Trophoblast cell (in vitro differentiated cells and primary cell): ENCODE measurements around the gene BMERB1.

Experiments used
- DNase-seq, 2 donors: peaks; one replicate each; pipeline ENCODE4 v3.0.0-alpha.2; 2016
- H2AFZ ChIP-seq: 2 replicates; pipeline ENCODE4 v1.6.1; 2013; ENCODE audit warnings: low read length, moderate library complexity, mild to moderate bottlenecking; ENCODE audit not compliant: insufficient read depth, poor library complexity
- H2AK5ac ChIP-seq: 2 replicates; pipeline ENCODE4 v1.6.1; 2013; ENCODE audit warnings: mild to moderate bottlenecking, low read length
- H2BK120ac ChIP-seq: 2 replicates; pipeline ENCODE4 v1.6.1; 2013; ENCODE audit warnings: low read length, mild to moderate bottlenecking, moderate library complexity; ENCODE audit not compliant: insufficient read depth, poor library complexity
- H2BK12ac ChIP-seq: 2 replicates; pipeline ENCODE4 v1.6.1; 2013; ENCODE audit warnings: mild to moderate bottlenecking, low read length, moderate library complexity
- H2BK5ac ChIP-seq: 2 replicates; pipeline ENCODE4 v1.6.1; 2013; ENCODE audit warnings: low read length, low read depth, moderate library complexity, mild to moderate bottlenecking; ENCODE audit not compliant: poor library complexity
- H3K14ac ChIP-seq: 2 replicates; pipeline ENCODE4 v1.6.1; 2013; ENCODE audit warnings: mild to moderate bottlenecking, low read length
- H3K18ac ChIP-seq: 2 replicates; pipeline ENCODE4 v1.6.1; 2013; ENCODE audit warnings: mild to moderate bottlenecking, low read length
- H3K23ac ChIP-seq: 2 replicates; pipeline ENCODE4 v1.6.1; 2013; ENCODE audit warnings: low read length
- H3K27ac ChIP-seq: 2 replicates; pipeline ENCODE4 v1.5.1; 2013; ENCODE audit warnings: low read depth, mild to moderate bottlenecking, inconsistent platforms, low read length, moderate library complexity
- H3K27me3 ChIP-seq: 2 replicates; pipeline ENCODE4 v1.6.1; 2013; ENCODE audit warnings: inconsistent platforms, mild to moderate bottlenecking, low read length, moderate library complexity; ENCODE audit not compliant: insufficient read depth
- H3K36me3 ChIP-seq, 2 experiments: 1 replicate in 1 of 2; 2 replicates in 1 of 2; pipeline ENCODE4 v1.6.1; 2013; ENCODE audit warnings: low read length in 2 of 2, mild to moderate bottlenecking in 2 of 2, moderate library complexity in 1 of 2; ENCODE audit not compliant: insufficient read depth in 2 of 2, control insufficient read depth in 1 of 2
- H3K4ac ChIP-seq: 2 replicates; pipeline ENCODE4 v1.6.1; 2013; ENCODE audit warnings: low read depth, mild to moderate bottlenecking, low read length, moderate library complexity
- H3K4me1 ChIP-seq, 2 experiments: 1 replicate in 1 of 2; 2 replicates in 1 of 2; pipeline ENCODE4 v1.6.1; 2013; ENCODE audit warnings: low read length in 2 of 2, mild to moderate bottlenecking in 2 of 2, moderate library complexity in 1 of 2; ENCODE audit not compliant: insufficient read depth in 2 of 2, control insufficient read depth in 1 of 2
- H3K4me2 ChIP-seq: 2 replicates; pipeline ENCODE4 v1.6.1; 2013; ENCODE audit warnings: inconsistent platforms, mild to moderate bottlenecking, low read length, moderate library complexity
- H3K4me3 ChIP-seq: 2 replicates; pipeline ENCODE4 v1.5.1; 2013; ENCODE audit warnings: mild to moderate bottlenecking, low read depth, low read length, inconsistent platforms
- H3K79me1 ChIP-seq: one replicate; pipeline ENCODE4 v1.6.1; 2013; ENCODE audit warnings: low read length
- H3K79me2 ChIP-seq: 2 replicates; pipeline ENCODE4 v1.6.1; 2013; ENCODE audit warnings: low read length, mild to moderate bottlenecking; ENCODE audit not compliant: control insufficient read depth, insufficient read depth, poor library complexity
- H3K9ac ChIP-seq: 2 replicates; pipeline ENCODE4 v1.6.1; 2013; ENCODE audit warnings: mild to moderate bottlenecking, low read length
- H3K9me3 ChIP-seq: 2 replicates; pipeline ENCODE4 v1.6.1; 2013; ENCODE audit warnings: low read depth, mild to moderate bottlenecking, control low read depth, inconsistent platforms, low read length; ENCODE audit not compliant: insufficient read depth
- H4K12ac ChIP-seq: 2 replicates; pipeline ENCODE4 v1.6.1; 2013; ENCODE audit warnings: low read depth, mild to moderate bottlenecking, low read length, moderate library complexity
- H4K8ac ChIP-seq: 2 replicates; pipeline ENCODE4 v1.6.1; 2013; ENCODE audit warnings: low read depth, mild to moderate bottlenecking, low read length, moderate library complexity
- H4K91ac ChIP-seq: one replicate; pipeline ENCODE4 v1.6.1; 2013; ENCODE audit warnings: low read depth, mild to moderate bottlenecking, low read length, moderate library complexity
- WGBS: extraction: QIAGEN DNeasy Blood & Tissue Kit; methylation state at CpG from one replicate; pipeline ENCODE4 v1.1.7; 2013; ENCODE audit warnings: missing lambda C conversion rate; ENCODE audit not compliant: insufficient read length, insufficient coverage; ENCODE audit errors: extremely low coverage; 5-methylcytosine and 5-hydroxymethylcytosine counted together

Gene BMERB1

DNA sequence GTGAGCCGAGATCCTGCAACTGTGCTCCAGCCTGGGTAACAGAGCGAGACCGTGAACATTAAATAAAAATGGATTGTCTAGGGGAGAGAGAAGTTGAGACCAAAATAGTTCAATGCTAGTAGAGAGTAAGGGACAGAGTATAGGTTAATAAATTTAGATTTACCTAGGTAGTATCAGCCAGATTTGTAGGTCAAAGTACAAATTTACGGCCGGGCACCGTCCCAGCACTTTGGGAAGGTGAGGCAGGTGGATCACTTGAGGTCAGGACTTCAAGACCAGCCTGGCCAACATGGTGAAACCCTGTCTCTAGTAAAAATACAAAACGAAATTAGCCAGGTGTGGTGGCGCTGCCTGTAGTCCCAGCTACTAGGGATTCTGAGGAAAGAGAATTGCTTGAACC is 12.2 kb upstream of the BMERB1 start:
- Histone ChIP-seq H2AFZ (no peak overlapping the region), H2BK12ac (no peak overlapping the region), H3K27ac (no peak overlapping the region), H4K91ac (no peak overlapping the region), H3K4ac (no peak overlapping the region), H2BK120ac (no peak overlapping the region), H3K4me1 (no peaks in the 10 kb centered on the region), H2AK5ac (no peak overlapping the region), H3K23ac (no peak overlapping the region), H3K4me2 (no peak overlapping the region), H3K36me3 (no peaks in the 10 kb centered on the region), H3K18ac (no peak overlapping the region), H4K8ac (no peak overlapping the region), H4K12ac (no peak overlapping the region), H3K14ac (no peak overlapping the region), H3K4me3 (no peak overlapping the region), H2BK5ac (no peak overlapping the region), H3K27me3 (no peaks in the 10 kb centered on the region), H3K79me1 (no peaks in the 10 kb centered on the region), H3K9me3 (peaks cover 3% of the 10 kb centered on the region), H3K79me2 (no peaks in the 10 kb centered on the region), H3K9ac (no peak overlapping the region)
- DNase-seq, result no peak
- WGBS, result no CpG with 5 or more reads among the region's 8 CpGs

DNA sequence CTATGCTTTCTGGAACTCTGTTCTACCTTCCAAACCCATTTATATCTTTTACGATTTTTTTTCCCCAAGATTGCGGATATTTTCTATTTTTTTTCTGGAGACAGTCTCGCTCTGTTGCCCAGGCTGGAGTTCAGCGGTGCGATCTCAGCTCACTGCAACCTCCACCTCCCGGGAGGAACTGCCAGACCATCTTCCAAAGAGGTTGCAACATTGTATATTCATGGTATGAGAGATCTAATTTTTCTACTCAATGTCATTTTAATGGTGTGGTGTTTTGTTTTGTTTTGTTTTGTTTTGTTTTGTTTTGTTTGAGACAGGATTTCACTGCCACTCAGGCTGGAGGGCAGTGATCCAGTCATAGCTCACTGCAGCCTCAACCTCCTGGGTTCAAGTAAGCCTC is 8.5 kb upstream of the BMERB1 start:
- Histone ChIP-seq H3K18ac (no peak overlapping the region), H2BK12ac (no peak overlapping the region), H3K79me1 (no peaks in the 10 kb centered on the region), H2AFZ (no peak overlapping the region), H4K12ac (no peak overlapping the region), H3K9ac (no peak overlapping the region), H3K79me2 (no peaks in the 10 kb centered on the region), H4K91ac (no peak overlapping the region), H3K36me3 (no peaks in the 10 kb centered on the region), H2BK120ac (no peak overlapping the region), H3K9me3 (peaks cover 3% of the 10 kb centered on the region), H3K14ac (no peak overlapping the region), H3K4me3 (no peak overlapping the region), H2BK5ac (no peak overlapping the region), H3K4ac (no peak overlapping the region), H4K8ac (no peak overlapping the region), H3K27me3 (no peaks in the 10 kb centered on the region), H3K4me1 (no peaks in the 10 kb centered on the region), H3K23ac (no peak overlapping the region), H2AK5ac (no peak overlapping the region), H3K27ac (no peak overlapping the region), H3K4me2 (no peak overlapping the region)
- no peak for DNase-seq
- WGBS, result no CpG with 5 or more reads among the region's 6 CpGs

DNA sequence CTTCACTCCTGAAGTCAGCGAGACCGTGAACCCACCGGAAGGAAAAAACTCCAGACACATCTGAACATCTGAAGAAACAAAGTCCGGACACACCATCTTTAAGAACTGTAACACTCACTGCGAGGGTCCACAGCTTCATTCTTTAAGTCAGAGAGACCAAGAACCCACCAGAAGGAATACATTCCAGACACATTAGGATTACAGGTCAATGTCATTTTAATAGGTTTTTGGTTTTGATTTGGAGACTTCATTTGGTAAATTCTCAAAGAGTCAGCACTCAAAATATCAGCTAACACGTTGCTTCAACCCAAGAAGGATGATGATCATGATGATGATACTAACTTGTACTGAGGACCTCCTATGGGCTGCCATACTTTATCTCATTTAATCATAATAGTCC is 7.6 kb upstream of the BMERB1 start:
- H3K79me1 ChIP-seq, result no peaks in the 10 kb centered on the region
- no CpG with 5 or more reads among the region's 6 CpGs for WGBS
- H3K4me3 ChIP-seq, result no peak overlapping the region
- no peak overlapping the region for H2AK5ac ChIP-seq
- H2BK5ac ChIP-seq, result no peak overlapping the region
- no peaks in the 10 kb centered on the region for H3K79me2 ChIP-seq
- H3K4me2 ChIP-seq, result no peak overlapping the region
- no peaks in the 10 kb centered on the region for H3K27me3 ChIP-seq
- no peak overlapping the region for H3K4ac ChIP-seq
- no peak overlapping the region for H4K12ac ChIP-seq
- no peak overlapping the region for H3K14ac ChIP-seq
- peaks cover 3% of the 10 kb centered on the region for H3K9me3 ChIP-seq
- H3K18ac ChIP-seq, result no peak overlapping the region
- H3K9ac ChIP-seq, result no peak overlapping the region
- H4K91ac ChIP-seq, result no peak overlapping the region
- no peaks in the 10 kb centered on the region for H3K4me1 ChIP-seq
- no peak overlapping the region for H3K23ac ChIP-seq
- H3K27ac ChIP-seq, result no peak overlapping the region
- H4K8ac ChIP-seq, result no peak overlapping the region
- no peak overlapping the region for H2BK120ac ChIP-seq
- no peaks in the 10 kb centered on the region for H3K36me3 ChIP-seq
- DNase-seq, result no peak
- H2AFZ ChIP-seq, result no peak overlapping the region
- H2BK12ac ChIP-seq, result no peak overlapping the region

DNA sequence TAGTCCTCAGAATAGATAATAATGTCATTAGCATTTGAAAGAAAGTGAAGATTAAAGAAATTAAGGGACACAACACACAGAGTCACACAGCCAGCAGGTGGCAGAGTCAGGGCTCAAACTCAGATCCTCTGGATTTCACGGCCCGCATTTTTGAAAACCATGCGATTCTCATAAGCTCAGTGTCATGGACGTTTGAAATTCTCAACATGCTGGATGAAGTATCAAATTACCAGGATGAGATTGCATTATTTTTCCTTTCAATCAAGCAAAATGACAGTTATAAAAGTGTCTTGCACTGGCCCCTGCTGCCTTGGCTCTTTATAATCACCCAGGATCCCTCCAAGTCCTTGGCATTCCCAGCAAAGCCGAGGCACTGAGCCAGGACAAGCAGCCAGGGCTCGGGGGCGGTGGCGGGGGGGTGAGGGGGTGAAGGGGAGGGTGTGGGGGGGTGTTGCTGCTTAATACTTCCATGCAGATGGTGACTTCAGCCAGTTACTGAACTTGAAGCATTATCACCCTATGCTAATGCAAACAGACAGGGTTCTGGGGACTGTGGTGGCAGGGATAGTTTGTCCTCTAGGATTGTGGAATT is 6.6 kb upstream of the BMERB1 start:
- Histone ChIP-seq H3K4me2 (no peak overlapping the region), H2BK120ac (no peak overlapping the region), H3K14ac (no peak overlapping the region), H3K27ac (no peak overlapping the region), H3K4me1 (no peaks in the 10 kb centered on the region), H3K4me3 (no peak overlapping the region), H3K4ac (no peak overlapping the region), H4K91ac (no peak overlapping the region), H3K79me1 (no peaks in the 10 kb centered on the region), H3K36me3 (no peaks in the 10 kb centered on the region), H3K18ac (no peak overlapping the region), H2AK5ac (no peak overlapping the region), H3K27me3 (no peaks in the 10 kb centered on the region), H3K23ac (no peak overlapping the region), H2BK5ac (no peak overlapping the region), H3K9me3 (no peaks in the 10 kb centered on the region), H2AFZ (no peak overlapping the region), H3K79me2 (no peaks in the 10 kb centered on the region), H4K8ac (no peak overlapping the region), H2BK12ac (no peak overlapping the region), H4K12ac (no peak overlapping the region), H3K9ac (no peak overlapping the region)
- WGBS, result no CpG with 5 or more reads among the region's 8 CpGs
- DNase-seq, result peak; percentile 56 to 86
